ENCODE data around the gene OR6M1.

OR6M1 gene

DNA sequence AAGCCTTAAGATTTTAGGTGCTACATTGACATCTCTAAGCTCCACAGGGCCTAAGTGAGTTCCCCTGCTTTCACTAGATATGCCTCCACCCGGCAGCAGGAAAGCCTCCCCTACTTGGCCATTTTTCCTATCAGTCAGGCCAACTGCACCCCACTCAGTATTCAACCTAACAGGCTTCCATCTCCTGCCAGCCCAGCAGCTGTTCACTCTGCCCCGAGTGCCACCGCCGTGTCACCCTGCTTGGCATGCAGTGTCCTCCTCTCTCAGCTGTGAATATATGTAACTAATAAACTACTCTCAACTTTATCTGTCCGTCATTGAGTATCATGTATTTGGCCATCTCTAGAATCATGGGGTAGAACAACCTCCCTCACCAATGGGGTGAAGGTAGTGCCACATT, 9.0 kb upstream of the OR6M1 start:
- Histone ChIP-seq H3K9me3 (ENCODE audit: low read length) (no peaks in the 10 kb centered on the region), H3K9ac (ENCODE audit: low read length) (no peak overlapping the region), H3K4me2 (ENCODE audit: low read length) (no peak overlapping the region), H3K79me2 (ENCODE audit: insufficient read depth, low read length) (no peaks in the 10 kb centered on the region), H3F3A (ENCODE audit: insufficient read depth, low read length) (no peaks in the 10 kb centered on the region), H3K9me2 (ENCODE audit: low read depth, low read length) (no peaks in the 10 kb centered on the region), H4K20me1 (ENCODE audit: insufficient read depth, low read length) (no peaks in the 10 kb centered on the region), H3K27me3 (ENCODE audit: insufficient read depth, low read length) (no peaks in the 10 kb centered on the region), H3K4me3 (ENCODE audit: low read depth, low read length, poor library complexity, severe bottlenecking) (no peak overlapping the region), H3K36me3 (ENCODE audit: insufficient read depth, low read length) (no peaks in the 10 kb centered on the region), H3K27ac (ENCODE audit: low read depth, low read length, poor library complexity, severe bottlenecking) (no peak overlapping the region), H2AFZ (ENCODE audit: low read length) (no peak overlapping the region), H3K4me1 (ENCODE audit: insufficient read depth, low read length, severe bottlenecking) (no peaks in the 10 kb centered on the region)
- TF ChIP-seq, protein P1, sequence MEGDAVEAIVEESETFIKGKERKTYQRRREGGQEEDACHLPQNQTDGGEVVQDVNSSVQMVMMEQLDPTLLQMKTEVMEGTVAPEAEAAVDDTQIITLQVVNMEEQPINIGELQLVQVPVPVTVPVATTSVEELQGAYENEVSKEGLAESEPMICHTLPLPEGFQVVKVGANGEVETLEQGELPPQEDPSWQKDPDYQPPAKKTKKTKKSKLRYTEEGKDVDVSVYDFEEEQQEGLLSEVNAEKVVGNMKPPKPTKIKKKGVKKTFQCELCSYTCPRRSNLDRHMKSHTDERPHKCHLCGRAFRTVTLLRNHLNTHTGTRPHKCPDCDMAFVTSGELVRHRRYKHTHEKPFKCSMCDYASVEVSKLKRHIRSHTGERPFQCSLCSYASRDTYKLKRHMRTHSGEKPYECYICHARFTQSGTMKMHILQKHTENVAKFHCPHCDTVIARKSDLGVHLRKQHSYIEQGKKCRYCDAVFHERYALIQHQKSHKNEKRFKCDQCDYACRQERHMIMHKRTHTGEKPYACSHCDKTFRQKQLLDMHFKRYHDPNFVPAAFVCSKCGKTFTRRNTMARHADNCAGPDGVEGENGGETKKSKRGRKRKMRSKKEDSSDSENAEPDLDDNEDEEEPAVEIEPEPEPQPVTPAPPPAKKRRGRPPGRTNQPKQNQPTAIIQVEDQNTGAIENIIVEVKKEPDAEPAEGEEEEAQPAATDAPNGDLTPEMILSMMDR (IDR thresholded peaks at IDR 0.05; ENCODE audit: low read length): no peak
- TF ChIP-seq EZH2 (IDR thresholded peaks at IDR 0.05; ENCODE audit: borderline replicate concordance, low read length): no peak

DNA sequence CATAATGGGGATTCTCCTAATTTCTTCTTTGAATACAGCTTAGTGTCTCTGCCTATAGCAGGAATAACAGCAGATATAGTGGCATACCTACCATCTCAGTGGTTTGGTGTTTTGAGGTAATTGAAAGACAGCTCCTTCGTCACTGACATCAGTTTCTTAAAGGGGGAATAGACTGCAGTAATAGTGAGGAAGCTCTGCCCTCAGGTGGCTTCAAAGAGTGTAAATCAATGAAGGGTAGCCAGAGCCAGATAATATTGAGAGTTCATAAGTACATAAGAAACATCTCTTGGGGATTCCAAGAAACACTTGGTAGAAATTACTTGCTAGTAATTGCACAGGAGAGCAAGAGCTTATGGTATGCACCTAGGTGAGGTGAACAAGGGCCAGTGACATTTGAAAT, 4.4 kb downstream of the OR6M1 start:
- no peaks in the 10 kb centered on the region for H3K4me1 ChIP-seq (ENCODE audit: insufficient read depth, low read length, severe bottlenecking)
- H2AFZ ChIP-seq (ENCODE audit: low read length): no peak overlapping the region
- no peaks in the 10 kb centered on the region for H4K20me1 ChIP-seq (ENCODE audit: insufficient read depth, low read length)
- no peak overlapping the region for H3K27ac ChIP-seq (ENCODE audit: low read depth, low read length, poor library complexity, severe bottlenecking)
- no peak overlapping the region for H3K4me2 ChIP-seq (ENCODE audit: low read length)
- H3K4me3 ChIP-seq (ENCODE audit: low read depth, low read length, poor library complexity, severe bottlenecking): no peak overlapping the region
- no peaks in the 10 kb centered on the region for H3F3A ChIP-seq (ENCODE audit: insufficient read depth, low read length)
- H3K79me2 ChIP-seq (ENCODE audit: insufficient read depth, low read length): no peaks in the 10 kb centered on the region
- no peaks in the 10 kb centered on the region for H3K27me3 ChIP-seq (ENCODE audit: insufficient read depth, low read length)
- H3K9ac ChIP-seq (ENCODE audit: low read length): no peak overlapping the region
- H3K9me2 ChIP-seq (ENCODE audit: low read depth, low read length): no peaks in the 10 kb centered on the region
- H3K9me3 ChIP-seq (ENCODE audit: low read length): no peaks in the 10 kb centered on the region
- no peaks in the 10 kb centered on the region for H3K36me3 ChIP-seq (ENCODE audit: insufficient read depth, low read length)
- no peak for TF ChIP-seq EZH2 (IDR thresholded peaks at IDR 0.05; ENCODE audit: borderline replicate concordance, low read length)
- TF ChIP-seq, protein P1 (IDR thresholded peaks at IDR 0.05; ENCODE audit: low read length): no peak

DNA sequence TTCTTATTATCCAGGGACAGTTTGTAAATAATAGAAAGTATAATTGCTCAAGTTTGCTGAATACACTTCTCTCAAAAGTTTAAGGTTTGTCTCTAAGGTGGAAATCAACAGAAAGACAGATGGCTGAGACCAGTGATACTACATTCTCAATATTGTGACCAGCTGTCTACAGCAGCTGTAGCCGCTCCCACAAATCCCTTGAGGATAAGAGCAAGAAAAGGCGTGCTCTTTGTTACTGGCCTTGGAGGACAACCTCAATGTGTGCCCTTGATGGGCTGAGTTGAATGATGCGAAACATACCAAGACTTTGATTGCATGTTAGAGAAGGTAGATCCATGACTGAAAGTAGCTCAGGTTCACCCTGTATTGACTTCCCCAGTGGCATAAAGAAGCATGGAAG, 6.1 kb downstream of the OR6M1 start:
- Histone ChIP-seq H3K9ac (ENCODE audit: low read length) (no peak overlapping the region), H3K9me3 (ENCODE audit: low read length) (no peaks in the 10 kb centered on the region), H3K79me2 (ENCODE audit: insufficient read depth, low read length) (no peaks in the 10 kb centered on the region), H3K4me2 (ENCODE audit: low read length) (no peak overlapping the region), H3K9me2 (ENCODE audit: low read depth, low read length) (no peaks in the 10 kb centered on the region), H3K36me3 (ENCODE audit: insufficient read depth, low read length) (no peaks in the 10 kb centered on the region), H3K27ac (ENCODE audit: low read depth, low read length, poor library complexity, severe bottlenecking) (no peak overlapping the region), H3F3A (ENCODE audit: insufficient read depth, low read length) (no peaks in the 10 kb centered on the region), H3K27me3 (ENCODE audit: insufficient read depth, low read length) (no peaks in the 10 kb centered on the region), H4K20me1 (ENCODE audit: insufficient read depth, low read length) (no peaks in the 10 kb centered on the region), H2AFZ (ENCODE audit: low read length) (no peak overlapping the region), H3K4me3 (ENCODE audit: low read depth, low read length, poor library complexity, severe bottlenecking) (no peak overlapping the region), H3K4me1 (ENCODE audit: insufficient read depth, low read length, severe bottlenecking) (no peaks in the 10 kb centered on the region)
- TF ChIP-seq, protein P1 (IDR thresholded peaks at IDR 0.05; ENCODE audit: low read length): no peak
- no peak for TF ChIP-seq EZH2 (IDR thresholded peaks at IDR 0.05; ENCODE audit: borderline replicate concordance, low read length)
